Mesothelial cell of epicardium (in vitro differentiated cells): ENCODE results near the gene ABCA7. TPM values are rescaled to one million over a fixed set of nuclear protein-coding genes. Genes with fewer than 3 reads are reported as not detected.

Source experiments
- DNase-seq, 2 experiments: peaks; one replicate each; pipeline ENCODE4 v3.0.0; 2021; ENCODE audit warnings: low spot score in 2 of 2; ENCODE audit not compliant: unreplicated experiment in 2 of 2
- H3K27ac Mint-ChIP-seq: 2 replicates; pipeline ENCODE4 v1.8.0; 2021; ENCODE audit warnings: mixed read lengths
- H3K27me3 Mint-ChIP-seq: 2 replicates; pipeline ENCODE4 v1.8.0; 2021; ENCODE audit warnings: low read depth, mixed read lengths
- H3K36me3 Mint-ChIP-seq: 2 replicates; pipeline ENCODE4 v1.8.0; 2021; ENCODE audit warnings: mixed read lengths
- H3K4me1 Mint-ChIP-seq: 2 replicates; pipeline ENCODE4 v1.8.0; 2021; ENCODE audit warnings: mixed read lengths
- H3K4me3 Mint-ChIP-seq: 2 replicates; pipeline ENCODE4 v1.8.0; 2021; ENCODE audit warnings: mild to moderate bottlenecking, moderate library complexity, mixed read lengths
- H3K9me3 Mint-ChIP-seq: 2 replicates; pipeline ENCODE4 v1.8.0; 2021; ENCODE audit warnings: mixed read lengths
- CTCF ChIP-seq: fragments of 200-600 bp; sonication (generic); IDR thresholded peaks from one replicate; pipeline ENCODE4 v1.5.0; 2021; ENCODE audit warnings: antibody characterized with exemption; ENCODE audit not compliant: unreplicated experiment
- total RNA-seq: library from RNA; stranded (reverse); gene quantifications from 3 replicates; pipeline ENCODE4 v1.2.1, GENCODE V29; 2021

ABCA7 gene
- total RNA-seq, 1 donor from 2014 or later = 22.5 TPM

GRCh38 chr19:991932-992669 is 47.8 kb upstream of the ABCA7 start:
- Mint-ChIP-seq H3K27me3 (peaks cover 17% of the 10 kb centered on the region), H3K36me3 (peaks cover 10% of the 10 kb centered on the region), H3K9me3 (no peaks in the 10 kb centered on the region), H3K27ac (no peak overlapping the region), H3K4me1 (peaks cover 6% of the 10 kb centered on the region), H3K4me3 (no peak overlapping the region)
- TF ChIP-seq CTCF = no peak
- DNase-seq = no peak

GRCh38 chr19:992670-993055 is 47.2 kb upstream of the ABCA7 start:
- peaks cover 23% of the 10 kb centered on the region for H3K27me3 Mint-ChIP-seq
- H3K4me1 Mint-ChIP-seq = peaks cover 6% of the 10 kb centered on the region
- no peak for TF ChIP-seq CTCF
- no peak overlapping the region for H3K4me3 Mint-ChIP-seq
- H3K27ac Mint-ChIP-seq = no peak overlapping the region
- H3K9me3 Mint-ChIP-seq = no peaks in the 10 kb centered on the region
- no peak for DNase-seq
- H3K36me3 Mint-ChIP-seq = peaks cover 10% of the 10 kb centered on the region

- H3K4me1 Mint-ChIP-seq = peaks cover 6% of the 10 kb centered on the region
- no peak overlapping the region for H3K4me3 Mint-ChIP-seq
- H3K27ac Mint-ChIP-seq = no peak overlapping the region
- H3K9me3 Mint-ChIP-seq = no peaks in the 10 kb centered on the region
- peaks cover 8% of the 10 kb centered on the region for H3K36me3 Mint-ChIP-seq
- peaks cover 30% of the 10 kb centered on the region for H3K27me3 Mint-ChIP-seq
- TF ChIP-seq CTCF = no peak
- no peak for DNase-seq
Observed at GRCh38 chr19:993361-993830, 46.5 kb upstream of the ABCA7 start.

GRCh38 chr19:993831-994393 is 46.0 kb upstream of the ABCA7 start:
- Mint-ChIP-seq H3K27me3 (peaks cover 34% of the 10 kb centered on the region), H3K36me3 (peaks cover 8% of the 10 kb centered on the region), H3K9me3 (no peaks in the 10 kb centered on the region), H3K4me1 (peaks cover 6% of the 10 kb centered on the region), H3K4me3 (no peak overlapping the region), H3K27ac (no peak overlapping the region)
- no peak for DNase-seq
- TF ChIP-seq CTCF = no peak

- Mint-ChIP-seq H3K9me3 (no peaks in the 10 kb centered on the region), H3K27me3 (peaks cover 40% of the 10 kb centered on the region), H3K4me1 (peaks cover 10% of the 10 kb centered on the region), H3K4me3 (no peak overlapping the region), H3K36me3 (peaks cover 6% of the 10 kb centered on the region), H3K27ac (no peak overlapping the region)
- DNase-seq = no peak
- no peak for TF ChIP-seq CTCF
Observed at GRCh38 chr19:994516-994915, 45.4 kb upstream of the ABCA7 start.
